Thoracic aorta (tissue), 2 donors: Measurements from ENCODE around the gene PGK1. TPM values are rescaled to one million over a fixed set of nuclear protein-coding genes. Genes with fewer than 3 reads are reported as not detected.

Source experiments
- ATAC-seq: fragments of 150-250 bp; one replicate; pipeline ENCODE4 v1.8.0; 2017; ENCODE audit warnings: low read depth; ENCODE audit not compliant: insufficient number of reproducible peaks, low FRiP score
- DNase-seq: peaks from one replicate; pipeline ENCODE4 v3.0.0-alpha.2; 2020; ENCODE audit warnings: low spot score
- H3K27ac ChIP-seq, 2 donors: fragments of 200-600 bp; sonication (generic); 1 replicate in 1 of 2; 2 replicates in 1 of 2; pipeline ENCODE4 v1.5.1; 2016; ENCODE audit warnings: mild to moderate bottlenecking in 2 of 2, moderate library complexity in 2 of 2
- H3K27me3 ChIP-seq: fragments of 200-600 bp; sonication (generic); replicated peaks from 2 replicates; pipeline ENCODE4 v1.6.0; 2016; ENCODE audit warnings: mild to moderate bottlenecking; ENCODE audit not compliant: insufficient read depth
- H3K36me3 ChIP-seq: fragments of 200-600 bp; sonication (generic); one replicate; pipeline ENCODE4 v1.5.1; 2016
- H3K4me1 ChIP-seq, 2 donors: fragments of 200-600 bp; sonication (generic); 1 replicate in 1 of 2; 2 replicates in 1 of 2; pipeline versions ENCODE4 v1.5.1 to v1.6.0; 2016; ENCODE audit warnings: low read depth in 2 of 2, mild to moderate bottlenecking in 1 of 2; ENCODE audit not compliant: control insufficient read depth in 1 of 2
- H3K4me3 ChIP-seq: fragments of 200-600 bp; sonication (generic); 2 replicates; pipeline ENCODE4 v1.5.1; 2016; ENCODE audit warnings: mild to moderate bottlenecking
- H3K9me3 ChIP-seq: fragments of 200-600 bp; sonication (generic); 2 replicates; pipeline ENCODE4 v1.5.1; 2016
- CTCF ChIP-seq: fragments of 200-600 bp; sonication (generic); IDR thresholded peaks from one replicate; pipeline ENCODE4 v1.5.1; 2019; ENCODE audit warnings: antibody characterized with exemption
- total RNA-seq, 2 donors: library from RNA; depleted of rRNA; stranded (reverse); fragments of >200 nt; gene quantifications; one replicate each; pipeline versions ENCODE4 v1.1.0 to v1.2.3, GENCODE V29; 2016

Gene PGK1
- total RNA-seq, 2 donors from 2014 or later = 186 to 233 TPM

GRCh38 chrX:78106651-78106986 lies 2.6 kb downstream of the PGK1 start:
- no peaks in the 10 kb centered on the region for H3K36me3 ChIP-seq
- H3K27ac ChIP-seq = peak overlapping the region in 1 of 2 donors; percentile 47
- DNase-seq (no peak), ATAC-seq (no peak)
- H3K4me3 ChIP-seq = peak overlapping the region; percentile 96
- peaks cover 19 to 38% of the 10 kb centered on the region in 2 donors for H3K4me1 ChIP-seq
- TF ChIP-seq CTCF = no peak
- H3K27me3 ChIP-seq = no peaks in the 10 kb centered on the region
- no peaks in the 10 kb centered on the region for H3K9me3 ChIP-seq

- Histone ChIP-seq H3K4me3 (no peak overlapping the region), H3K27ac (no peak overlapping the region), H3K9me3 (no peaks in the 10 kb centered on the region), H3K27me3 (no peaks in the 10 kb centered on the region), H3K36me3 (no peaks in the 10 kb centered on the region), H3K4me1 (peaks cover 19 to 38% of the 10 kb centered on the region in 2 donors)
- no peak for ATAC-seq
- TF ChIP-seq CTCF = no peak
- no peak for DNase-seq
Observed at GRCh38 chrX:78109458-78109857, 5.4 kb downstream of the PGK1 start.

- Histone ChIP-seq H3K4me1 (peaks cover 9 to 26% of the 10 kb centered on the region in 2 donors), H3K36me3 (peaks cover 8% of the 10 kb centered on the region), H3K27me3 (no peaks in the 10 kb centered on the region), H3K9me3 (no peaks in the 10 kb centered on the region), H3K4me3 (no peak overlapping the region), H3K27ac (no peak overlapping the region)
- ATAC-seq (no peak), DNase-seq (no peak)
- TF ChIP-seq CTCF = no peak
Observed at GRCh38 chrX:78111140-78111931, 7.3 kb downstream of the PGK1 start.

- Histone ChIP-seq H3K27ac (no peak overlapping the region), H3K4me1 (peaks cover 0 to 1% of the 10 kb centered on the region in 2 donors), H3K9me3 (no peaks in the 10 kb centered on the region), H3K36me3 (peaks cover 32% of the 10 kb centered on the region), H3K27me3 (no peaks in the 10 kb centered on the region), H3K4me3 (no peak overlapping the region)
- no peak for ATAC-seq
- TF ChIP-seq CTCF = no peak
- DNase-seq = no peak
Observed at GRCh38 chrX:78116365-78116764, 12.3 kb downstream of the PGK1 start.

GRCh38 chrX:78116766-78117165 lies 12.7 kb downstream of the PGK1 start:
- H3K36me3 ChIP-seq = peaks cover 32% of the 10 kb centered on the region
- H3K27ac ChIP-seq = no peak overlapping the region
- ATAC-seq (no peak), DNase-seq (no peak)
- H3K27me3 ChIP-seq = no peaks in the 10 kb centered on the region
- H3K4me1 ChIP-seq = no peaks in the 10 kb centered on the region
- TF ChIP-seq CTCF = no peak
- H3K4me3 ChIP-seq = no peak overlapping the region
- H3K9me3 ChIP-seq = no peaks in the 10 kb centered on the region
